Kidney (tissue), 14 donors: Measurements from ENCODE around the gene LIPC. TPM values are rescaled to one million over a fixed set of nuclear protein-coding genes. Genes with fewer than 3 reads are reported as not detected.

Source experiments
- DNase-seq, 5 donors: peaks; one replicate each; pipeline ENCODE4 v3.0.0-alpha.2; 2013 to 2020
- FAIRE-seq: peaks from 2 replicates; lab custom pipeline; 2012; peaks lifted over from hg19 to GRCh38; lab: Jason Lieb, UNC
- H3K27ac ChIP-seq, 2 donors: one replicate each; pipeline ENCODE4 v1.7.0; 2013; ENCODE audit warnings: low read depth in 2 of 2, low read length in 2 of 2, inconsistent platforms in 1 of 2
- H3K27me3 ChIP-seq: one replicate; pipeline ENCODE4 v1.7.1; 2013; ENCODE audit warnings: low read length, inconsistent platforms; ENCODE audit not compliant: control insufficient read depth, insufficient read depth
- H3K36me3 ChIP-seq, 3 donors: one replicate each; pipeline versions ENCODE4 v1.7.0 to v1.7.1; 2013; ENCODE audit warnings: low read length in 3 of 3, control low read depth in 1 of 3, inconsistent platforms in 1 of 3; ENCODE audit not compliant: insufficient read depth in 3 of 3, control insufficient read depth in 2 of 3
- H3K4me1 ChIP-seq, 3 donors: one replicate each; pipeline versions ENCODE4 v1.7.0 to v1.7.1; 2013; ENCODE audit warnings: low read length in 3 of 3, inconsistent platforms in 1 of 3, low read depth in 1 of 3; ENCODE audit not compliant: control insufficient read depth in 2 of 3, insufficient read depth in 2 of 3
- H3K4me3 ChIP-seq, 3 donors: one replicate each; pipeline versions ENCODE4 v1.7.0 to v1.8.1; 2013; ENCODE audit warnings: low read length in 3 of 3, control low read depth in 1 of 3, inconsistent platforms in 1 of 3
- H3K9ac ChIP-seq, 3 donors: one replicate each; pipeline versions ENCODE4 v1.7.0 to v1.7.1; 2013; ENCODE audit warnings: low read length in 3 of 3, control low read depth in 1 of 3, inconsistent platforms in 1 of 3
- H3K9me3 ChIP-seq, 3 donors: one replicate each; pipeline versions ENCODE4 v1.7.0 to v1.7.1; 2013; ENCODE audit warnings: low read length in 3 of 3, control low read depth in 1 of 3, inconsistent platforms in 1 of 3; ENCODE audit not compliant: control insufficient read depth in 2 of 3, insufficient read depth in 1 of 3
- CTCF ChIP-seq: IDR thresholded peaks from 3 replicates; pipeline ENCODE4 v1.5.1; 2012; ENCODE audit warnings: mild to moderate bottlenecking, moderate library complexity, borderline replicate concordance; ENCODE audit not compliant: insufficient read depth; ENCODE audit errors: extremely low read depth
- intact Hi-C: fragments of 100-400 bp; cut with DNase I; formaldehyde crosslinking; loops from one replicate; pipeline ENCODE4 v1.11.1; 2022
- polyA plus RNA-seq: library from polyadenylated mRNA; stranded (reverse); fragments of 350-450 nt; fragmentation: Illumina TruSeq; extraction: RNeasy Lipid Tissue Mini Kit (QIAGEN cat#74804); gene quantifications from one replicate; pipeline ENCODE4 v1.2.3, GENCODE V29; 2014; ENCODE audit warnings: low read depth, low replicate concordance; ENCODE audit not compliant: insufficient read depth
- total RNA-seq: library from RNA; stranded (reverse); fragmentation: NEBNext Ultra II Directional; extraction: Animal tissue kit (Norgen Biotek cat#: 25700); gene quantifications from one replicate; pipeline ENCODE4 v1.2.1, GENCODE V29; 2021
- donor health status: control.
- donor health status: control.
- donor health status: control.
- donor health status: control.
- donor health status: control.
- donor health status: DM: yes; HTN: yes; CAD: no.
- donor health status: Normal renal cell carcinoma (clear cell type).

LIPC gene
- total and polyA plus RNA-seq, 2 donors from 2014 or later, result 9.9 to 21.6 TPM

DNA sequence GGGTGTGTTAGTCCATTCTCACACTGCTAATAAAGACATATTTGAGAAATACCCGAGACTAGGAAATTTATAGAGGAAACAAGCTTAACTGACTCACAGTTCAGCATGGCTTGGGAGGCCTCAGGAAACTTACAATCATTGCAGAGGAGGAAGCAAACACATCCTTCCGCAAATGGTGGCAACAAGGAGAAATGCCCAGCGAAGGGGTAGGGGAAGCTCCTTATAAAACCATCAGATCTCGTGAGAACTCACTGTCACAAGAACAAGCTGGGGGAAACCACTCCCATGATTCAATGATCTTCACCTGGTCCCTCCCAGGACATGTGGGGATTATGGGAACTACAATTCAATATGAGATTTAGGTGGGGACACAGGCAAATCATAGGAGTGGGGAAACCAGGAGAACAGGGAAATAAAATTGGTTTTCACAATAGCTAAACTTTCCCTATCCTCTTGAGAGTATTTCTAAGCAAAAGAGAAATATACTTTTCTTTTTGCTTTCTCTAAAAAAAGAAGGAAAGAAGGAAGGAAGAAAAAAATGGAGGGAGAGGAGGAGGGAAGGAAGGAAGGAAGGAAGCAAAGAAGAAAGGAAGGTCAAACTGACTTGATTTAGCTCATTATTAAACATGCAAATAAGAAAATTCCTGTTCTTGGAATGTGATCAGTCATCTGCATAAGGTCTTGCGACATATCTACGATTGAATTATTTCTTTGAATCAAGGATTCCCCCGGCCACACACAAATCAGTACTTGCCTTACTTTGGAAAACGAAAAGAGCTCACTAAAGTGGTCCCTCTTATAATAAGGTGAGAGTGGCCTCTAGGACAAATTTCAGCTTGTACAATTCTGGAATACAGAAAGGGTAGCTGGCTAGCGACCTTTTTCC is 75.2 kb downstream of the LIPC start:
- Histone ChIP-seq H3K9me3 (no peaks in the 10 kb centered on the region), H3K36me3 (no peaks in the 10 kb centered on the region), H3K27ac (no peak overlapping the region), H3K4me3 (no peak overlapping the region), H3K4me1 (peaks cover 0 to 21% (median 6%) of the 10 kb centered on the region in 3 donors), H3K9ac (no peak overlapping the region), H3K27me3 (no peaks in the 10 kb centered on the region)
- no peak for TF ChIP-seq CTCF
- no peak for FAIRE-seq
- DNase-seq, result no peak
- intact Hi-C loops, result no loop called here

DNA sequence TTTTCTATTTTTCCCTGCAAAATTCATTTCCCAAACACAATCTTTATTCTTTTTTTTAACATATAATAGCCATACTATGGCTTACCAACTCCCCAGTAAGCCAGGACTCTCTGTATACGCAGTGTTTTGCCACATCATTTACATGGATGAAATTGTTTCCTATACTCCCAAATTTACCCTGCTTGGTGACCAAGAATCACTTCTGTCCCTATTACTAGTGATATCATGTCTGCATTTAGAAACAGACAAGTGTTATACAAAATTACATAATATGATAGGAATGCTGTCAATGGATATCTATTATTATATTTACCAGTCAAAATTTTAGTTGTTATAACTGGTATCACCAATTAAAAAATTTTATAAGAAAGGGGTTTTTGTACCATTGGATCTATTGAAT is 77.8 kb downstream of the LIPC start:
- H3K36me3 ChIP-seq, result no peaks in the 10 kb centered on the region
- no peak overlapping the region for H3K4me3 ChIP-seq
- DNase-seq (no peak), FAIRE-seq (no peak)
- H3K27me3 ChIP-seq, result no peaks in the 10 kb centered on the region
- no peak overlapping the region for H3K9ac ChIP-seq
- no peaks in the 10 kb centered on the region for H3K9me3 ChIP-seq
- H3K4me1 ChIP-seq, result peaks cover 0 to 21% (median 6%) of the 10 kb centered on the region in 3 donors
- TF ChIP-seq CTCF, result no peak
- intact Hi-C loops, result no loop called here
- H3K27ac ChIP-seq, result no peak overlapping the region

DNA sequence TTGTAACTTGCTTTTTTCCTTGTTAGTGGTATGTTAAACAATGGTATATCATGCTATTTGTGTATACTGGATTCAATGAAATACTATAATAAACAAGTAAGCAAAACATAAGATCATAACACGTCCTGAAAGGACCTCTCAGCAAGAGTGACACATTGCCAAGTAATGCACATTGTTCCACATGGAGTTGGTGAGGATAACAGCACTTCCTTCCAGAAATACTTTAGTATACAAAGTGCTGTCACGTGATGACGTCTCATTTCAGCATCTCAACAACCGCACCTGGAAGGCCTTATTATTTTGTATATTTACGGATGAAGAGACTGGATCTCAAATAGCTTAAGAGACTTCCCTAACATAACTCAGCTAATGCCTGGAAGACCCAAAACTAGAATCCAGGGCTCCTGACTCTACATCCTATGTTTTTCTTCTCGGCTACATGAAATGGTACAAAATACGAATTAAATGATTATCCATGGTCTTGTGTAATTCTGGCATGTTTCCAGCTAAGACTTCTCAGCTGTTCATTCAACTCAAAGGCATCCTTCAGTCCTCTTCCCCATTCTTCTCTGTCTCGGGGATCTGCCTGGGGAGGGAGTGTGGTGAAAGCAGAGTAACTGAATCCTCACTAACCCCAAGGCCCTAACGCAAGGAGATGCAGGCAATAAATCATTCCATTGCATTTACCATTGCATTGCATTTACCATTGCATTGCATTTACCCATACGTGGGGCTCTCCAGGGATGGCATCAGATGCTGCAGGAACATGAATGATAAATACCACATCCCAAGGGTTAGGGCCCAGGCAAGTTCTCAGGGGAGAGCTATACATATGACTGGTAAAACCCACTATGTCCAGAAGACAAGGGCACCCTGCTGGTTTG is 79.2 kb downstream of the LIPC start:
- Histone ChIP-seq H3K27me3 (no peaks in the 10 kb centered on the region), H3K4me1 (peaks cover 0 to 15% (median 4%) of the 10 kb centered on the region in 3 donors), H3K36me3 (no peaks in the 10 kb centered on the region), H3K4me3 (no peak overlapping the region), H3K9me3 (no peaks in the 10 kb centered on the region), H3K9ac (no peak overlapping the region), H3K27ac (no peak overlapping the region)
- FAIRE-seq (no peak), DNase-seq (no peak)
- intact Hi-C loops, result no loop called here
- no peak for TF ChIP-seq CTCF
